ENCODE data around the gene TECTB.

TECTB gene

DNA sequence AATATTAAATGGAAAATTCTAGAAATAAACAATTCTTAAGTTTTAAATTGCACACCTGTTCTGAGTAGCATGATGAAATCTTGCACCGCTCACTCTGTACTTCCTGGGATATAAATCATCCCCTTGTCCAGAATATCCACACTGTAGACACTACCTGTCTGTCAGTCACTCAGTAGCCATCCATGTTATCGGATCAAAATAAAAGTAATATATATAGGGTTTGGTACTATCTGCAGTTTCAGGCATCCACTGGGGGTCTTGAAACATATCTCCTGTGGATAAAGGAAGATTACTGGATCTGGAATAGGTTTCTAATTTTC, 6.8 kb downstream of the TECTB start:
- Mint-ChIP-seq H3K4me3 (no peak overlapping the region), H3K27ac (no peak overlapping the region), H3K27me3 (ENCODE audit: low read depth) (peaks cover 11% of the 10 kb centered on the region), H3K36me3 (ENCODE audit: low read depth) (no peaks in the 10 kb centered on the region), H3K9me3 (no peaks in the 10 kb centered on the region), H3K4me1 (no peaks in the 10 kb centered on the region)
- TF ChIP-seq, protein P1, sequence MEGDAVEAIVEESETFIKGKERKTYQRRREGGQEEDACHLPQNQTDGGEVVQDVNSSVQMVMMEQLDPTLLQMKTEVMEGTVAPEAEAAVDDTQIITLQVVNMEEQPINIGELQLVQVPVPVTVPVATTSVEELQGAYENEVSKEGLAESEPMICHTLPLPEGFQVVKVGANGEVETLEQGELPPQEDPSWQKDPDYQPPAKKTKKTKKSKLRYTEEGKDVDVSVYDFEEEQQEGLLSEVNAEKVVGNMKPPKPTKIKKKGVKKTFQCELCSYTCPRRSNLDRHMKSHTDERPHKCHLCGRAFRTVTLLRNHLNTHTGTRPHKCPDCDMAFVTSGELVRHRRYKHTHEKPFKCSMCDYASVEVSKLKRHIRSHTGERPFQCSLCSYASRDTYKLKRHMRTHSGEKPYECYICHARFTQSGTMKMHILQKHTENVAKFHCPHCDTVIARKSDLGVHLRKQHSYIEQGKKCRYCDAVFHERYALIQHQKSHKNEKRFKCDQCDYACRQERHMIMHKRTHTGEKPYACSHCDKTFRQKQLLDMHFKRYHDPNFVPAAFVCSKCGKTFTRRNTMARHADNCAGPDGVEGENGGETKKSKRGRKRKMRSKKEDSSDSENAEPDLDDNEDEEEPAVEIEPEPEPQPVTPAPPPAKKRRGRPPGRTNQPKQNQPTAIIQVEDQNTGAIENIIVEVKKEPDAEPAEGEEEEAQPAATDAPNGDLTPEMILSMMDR (IDR thresholded peaks at IDR 0.05; ENCODE audit: unreplicated experiment in 3 of 3): no peak

GRCh38 chr10:112294169-112294568, 11.0 kb downstream of the TECTB start:
- TF ChIP-seq, protein P1 (IDR thresholded peaks at IDR 0.05; ENCODE audit: unreplicated experiment in 3 of 3): no peak
- H3K36me3 Mint-ChIP-seq (ENCODE audit: low read depth): no peaks in the 10 kb centered on the region
- no peak overlapping the region for H3K27ac Mint-ChIP-seq
- peaks cover 9% of the 10 kb centered on the region for H3K4me1 Mint-ChIP-seq
- no peak overlapping the region for H3K4me3 Mint-ChIP-seq
- peaks cover 5% of the 10 kb centered on the region for H3K27me3 Mint-ChIP-seq (ENCODE audit: low read depth)
- no peaks in the 10 kb centered on the region for H3K9me3 Mint-ChIP-seq

DNA sequence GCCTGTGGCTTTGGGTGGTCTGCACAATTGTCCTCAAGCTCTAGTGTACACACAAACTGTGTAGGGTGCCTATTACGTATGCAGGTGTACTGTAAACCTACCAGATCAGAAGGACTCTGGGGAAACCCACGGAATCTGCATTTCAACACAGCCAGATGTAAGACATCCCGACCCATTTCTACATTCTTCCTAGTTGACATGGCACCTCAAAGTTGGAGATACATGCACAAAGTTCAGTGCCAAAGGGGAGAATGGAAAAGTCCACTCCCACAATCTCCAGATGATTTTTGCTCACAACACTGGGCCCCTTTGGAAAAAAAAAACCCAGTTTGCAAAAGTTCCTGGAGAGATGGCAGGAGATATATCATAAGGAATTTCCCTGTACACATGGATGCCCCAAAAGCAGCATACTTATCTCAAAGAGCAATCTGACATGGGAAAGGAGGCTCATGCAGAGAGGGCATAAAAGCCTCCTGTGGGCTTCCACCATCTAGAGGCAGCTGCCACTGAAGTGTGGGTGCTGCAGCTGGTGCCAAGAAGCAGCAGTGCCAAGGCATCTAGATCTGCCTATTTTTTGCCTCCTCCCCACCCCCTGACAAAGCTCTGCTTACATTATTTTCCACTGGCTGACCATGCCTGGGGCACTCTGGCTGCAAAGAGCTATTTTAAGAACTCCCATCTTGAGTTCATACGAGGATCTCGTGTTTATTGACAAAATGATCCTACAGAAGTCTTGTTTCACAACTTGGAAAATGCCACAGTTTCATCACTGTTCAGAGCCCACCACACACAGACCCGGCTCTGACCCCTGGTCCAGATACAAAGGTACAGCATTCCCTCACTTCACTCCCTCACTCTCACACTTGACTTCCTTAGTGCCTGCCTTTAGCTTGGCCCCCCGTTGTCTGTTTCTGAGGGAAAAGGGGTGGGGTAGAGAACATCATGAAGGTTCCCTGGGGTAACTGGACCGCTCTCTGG, 12.9 kb downstream of the TECTB start:
- H3K9me3 Mint-ChIP-seq: no peaks in the 10 kb centered on the region
- peaks cover 9% of the 10 kb centered on the region for H3K4me1 Mint-ChIP-seq
- TF ChIP-seq, protein P1 (IDR thresholded peaks at IDR 0.05; ENCODE audit: unreplicated experiment in 3 of 3): no peak
- H3K27me3 Mint-ChIP-seq (ENCODE audit: low read depth): peaks cover 5% of the 10 kb centered on the region
- no peak overlapping the region for H3K27ac Mint-ChIP-seq
- no peak overlapping the region for H3K4me3 Mint-ChIP-seq
- H3K36me3 Mint-ChIP-seq (ENCODE audit: low read depth): no peaks in the 10 kb centered on the region

GRCh38 chr10:112296908-112297331, 13.7 kb downstream of the TECTB start:
- Mint-ChIP-seq H3K9me3 (no peaks in the 10 kb centered on the region), H3K27ac (no peak overlapping the region), H3K4me3 (no peak overlapping the region), H3K27me3 (ENCODE audit: low read depth) (peaks cover 5% of the 10 kb centered on the region), H3K36me3 (ENCODE audit: low read depth) (no peaks in the 10 kb centered on the region), H3K4me1 (peaks cover 9% of the 10 kb centered on the region)
- TF ChIP-seq, protein P1 (IDR thresholded peaks at IDR 0.05; ENCODE audit: unreplicated experiment in 3 of 3): no peak

- Mint-ChIP-seq H3K36me3 (ENCODE audit: low read depth) (no peaks in the 10 kb centered on the region), H3K9me3 (no peaks in the 10 kb centered on the region)
Measured at GRCh38 chr10:112298581-112298980, 15.4 kb downstream of the TECTB start.

More at GRCh38 chr10:112298581-112298980, 15.4 kb downstream of the TECTB start:
- peaks cover 9% of the 10 kb centered on the region for H3K4me1 Mint-ChIP-seq
- TF ChIP-seq, protein P1 (IDR thresholded peaks at IDR 0.05; ENCODE audit: unreplicated experiment in 3 of 3): no peak
- H3K27ac Mint-ChIP-seq: no peak overlapping the region
- no peak overlapping the region for H3K4me3 Mint-ChIP-seq
- H3K27me3 Mint-ChIP-seq (ENCODE audit: low read depth): peaks cover 5% of the 10 kb centered on the region
